SK-N-SH treated with all-trans-retinoic acid at 6 μM for 48 hours (cell line): ENCODE data around the gene HLA-DRB5.

ENCODE experiments used
- BACH2 ChIP-seq: fragments of 250-450 bp; sonication (Bioruptor Pico); IDR thresholded peaks from 2 replicates; pipeline ENCODE4 v1.9.0; 2021; ENCODE audit warnings: mild to moderate bottlenecking, borderline replicate concordance
- ESRRG ChIP-seq: fragments of 250-450 bp; sonication (Bioruptor Pico); IDR thresholded peaks from 2 replicates; pipeline ENCODE4 v1.6.1; 2021; ENCODE audit warnings: mild to moderate bottlenecking
- GLIS3 ChIP-seq: fragments of 250-450 bp; sonication (Bioruptor Pico); IDR thresholded peaks from 2 replicates; pipeline ENCODE4 v1.5.0; 2020; ENCODE audit warnings: mild to moderate bottlenecking, moderate library complexity
- PPARA ChIP-seq: fragments of 250-450 bp; sonication (Bioruptor Pico); IDR thresholded peaks from 2 replicates; pipeline ENCODE4 v1.5.0; 2020; ENCODE audit warnings: mild to moderate bottlenecking, borderline replicate concordance
- RARB ChIP-seq: fragments of 250-450 bp; sonication (Bioruptor Pico); IDR thresholded peaks from 2 replicates; pipeline ENCODE4 v1.8.0; 2021; ENCODE audit warnings: mild to moderate bottlenecking, moderate library complexity
- TCF4 ChIP-seq: fragments of 250-450 bp; sonication (Bioruptor Pico); IDR thresholded peaks from 2 replicates; pipeline ENCODE4 v1.8.0; 2021; ENCODE audit warnings: mild to moderate bottlenecking, moderate library complexity, borderline replicate concordance
- TOX ChIP-seq: fragments of 250-450 bp; sonication (Bioruptor Pico); IDR thresholded peaks from 2 replicates; pipeline ENCODE4 v1.8.0; 2021; ENCODE audit warnings: mild to moderate bottlenecking, moderate library complexity, borderline replicate concordance
- ZNF70 ChIP-seq: fragments of 450-650 bp; formaldehyde crosslinking; IDR thresholded peaks from 2 replicates; pipeline ENCODE4 v1.5.0; 2020; ENCODE audit warnings: mild to moderate bottlenecking, moderate library complexity
- TF ChIP-seq, protein P1 (sequence below): fragments of 250-450 bp; sonication (Bioruptor Pico); IDR thresholded peaks from 2 replicates; pipeline ENCODE4 v1.8.0; 2020; ENCODE audit warnings: mild to moderate bottlenecking, moderate library complexity, borderline replicate concordance
- TF ChIP-seq, protein P2 (sequence below): fragments of 250-450 bp; sonication (Bioruptor Pico); IDR thresholded peaks from 2 replicates; pipeline ENCODE4 v1.5.1; 2021; ENCODE audit warnings: mild to moderate bottlenecking, moderate library complexity
- TF ChIP-seq, protein P3 (sequence below): fragments of 250-450 bp; sonication (Bioruptor Pico); IDR thresholded peaks from 2 replicates; pipeline ENCODE4 v1.5.1; 2020; ENCODE audit warnings: low read depth, mild to moderate bottlenecking, moderate library complexity

- TF ChIP-seq, protein P1, sequence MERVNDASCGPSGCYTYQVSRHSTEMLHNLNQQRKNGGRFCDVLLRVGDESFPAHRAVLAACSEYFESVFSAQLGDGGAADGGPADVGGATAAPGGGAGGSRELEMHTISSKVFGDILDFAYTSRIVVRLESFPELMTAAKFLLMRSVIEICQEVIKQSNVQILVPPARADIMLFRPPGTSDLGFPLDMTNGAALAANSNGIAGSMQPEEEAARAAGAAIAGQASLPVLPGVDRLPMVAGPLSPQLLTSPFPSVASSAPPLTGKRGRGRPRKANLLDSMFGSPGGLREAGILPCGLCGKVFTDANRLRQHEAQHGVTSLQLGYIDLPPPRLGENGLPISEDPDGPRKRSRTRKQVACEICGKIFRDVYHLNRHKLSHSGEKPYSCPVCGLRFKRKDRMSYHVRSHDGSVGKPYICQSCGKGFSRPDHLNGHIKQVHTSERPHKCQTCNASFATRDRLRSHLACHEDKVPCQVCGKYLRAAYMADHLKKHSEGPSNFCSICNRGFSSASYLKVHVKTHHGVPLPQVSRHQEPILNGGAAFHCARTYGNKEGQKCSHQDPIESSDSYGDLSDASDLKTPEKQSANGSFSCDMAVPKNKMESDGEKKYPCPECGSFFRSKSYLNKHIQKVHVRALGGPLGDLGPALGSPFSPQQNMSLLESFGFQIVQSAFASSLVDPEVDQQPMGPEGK, result no peak
- TF ChIP-seq ESRRG (CRISPR knock-in tag), result no peak
- no peak for TF ChIP-seq ZNF70 (CRISPR knock-in tag)
- TF ChIP-seq, protein P2, sequence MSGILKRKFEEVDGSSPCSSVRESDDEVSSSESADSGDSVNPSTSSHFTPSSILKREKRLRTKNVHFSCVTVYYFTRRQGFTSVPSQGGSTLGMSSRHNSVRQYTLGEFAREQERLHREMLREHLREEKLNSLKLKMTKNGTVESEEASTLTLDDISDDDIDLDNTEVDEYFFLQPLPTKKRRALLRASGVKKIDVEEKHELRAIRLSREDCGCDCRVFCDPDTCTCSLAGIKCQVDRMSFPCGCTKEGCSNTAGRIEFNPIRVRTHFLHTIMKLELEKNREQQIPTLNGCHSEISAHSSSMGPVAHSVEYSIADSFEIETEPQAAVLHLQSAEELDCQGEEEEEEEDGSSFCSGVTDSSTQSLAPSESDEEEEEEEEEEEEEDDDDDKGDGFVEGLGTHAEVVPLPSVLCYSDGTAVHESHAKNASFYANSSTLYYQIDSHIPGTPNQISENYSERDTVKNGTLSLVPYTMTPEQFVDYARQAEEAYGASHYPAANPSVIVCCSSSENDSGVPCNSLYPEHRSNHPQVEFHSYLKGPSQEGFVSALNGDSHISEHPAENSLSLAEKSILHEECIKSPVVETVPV (CRISPR knock-in tag), result no peak
- no peak for TF ChIP-seq TOX
- no peak for TF ChIP-seq PPARA
- TF ChIP-seq GLIS3 (CRISPR knock-in tag), result no peak
- TF ChIP-seq TCF4 (CRISPR knock-in tag), result no peak
- TF ChIP-seq RARB (CRISPR knock-in tag), result no peak
- TF ChIP-seq, protein P3, sequence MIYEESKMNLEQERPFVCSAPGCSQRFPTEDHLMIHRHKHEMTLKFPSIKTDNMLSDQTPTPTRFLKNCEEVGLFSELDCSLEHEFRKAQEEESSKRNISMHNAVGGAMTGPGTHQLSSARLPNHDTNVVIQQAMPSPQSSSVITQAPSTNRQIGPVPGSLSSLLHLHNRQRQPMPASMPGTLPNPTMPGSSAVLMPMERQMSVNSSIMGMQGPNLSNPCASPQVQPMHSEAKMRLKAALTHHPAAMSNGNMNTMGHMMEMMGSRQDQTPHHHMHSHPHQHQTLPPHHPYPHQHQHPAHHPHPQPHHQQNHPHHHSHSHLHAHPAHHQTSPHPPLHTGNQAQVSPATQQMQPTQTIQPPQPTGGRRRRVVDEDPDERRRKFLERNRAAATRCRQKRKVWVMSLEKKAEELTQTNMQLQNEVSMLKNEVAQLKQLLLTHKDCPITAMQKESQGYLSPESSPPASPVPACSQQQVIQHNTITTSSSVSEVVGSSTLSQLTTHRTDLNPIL, result no peak
- no peak for TF ChIP-seq BACH2
Observed at GRCh38 chr6:32551410-32551809, 21.3 kb upstream of the HLA-DRB5 start.
